OCI-LY1 (cell line): ENCODE results near the gene RAD51B.

Experiments
- CTCF ChIP-seq: fragments of 200-600 bp; sonication (generic), shearing (Covaris generic); IDR thresholded peaks from 2 replicates; pipeline ENCODE4 v1.5.1; 2017; ENCODE audit warnings: mild to moderate bottlenecking, antibody characterized with exemption, low read length, moderate library complexity, mixed read lengths
- EZH2 ChIP-seq: fragments of 200-600 bp; sonication (generic), shearing (Covaris generic); IDR thresholded peaks from 2 replicates; pipeline ENCODE4 v1.8.0; 2017; ENCODE audit warnings: borderline replicate concordance, mixed run types, mild to moderate bottlenecking, antibody characterized with exemption, low read length, moderate library complexity, mixed read lengths

GRCh38 chr14:68702135-68702534, 882.6 kb downstream of the RAD51B start:
- TF ChIP-seq CTCF (no peak), EZH2 (no peak)
